ENCODE data around the gene CAMK2D.
"Not testable (repeated sequence)": the region's sequence is repeated elsewhere in the genome, so short reads cannot be mapped to it uniquely, and the experiment has no call there.

DNA sequence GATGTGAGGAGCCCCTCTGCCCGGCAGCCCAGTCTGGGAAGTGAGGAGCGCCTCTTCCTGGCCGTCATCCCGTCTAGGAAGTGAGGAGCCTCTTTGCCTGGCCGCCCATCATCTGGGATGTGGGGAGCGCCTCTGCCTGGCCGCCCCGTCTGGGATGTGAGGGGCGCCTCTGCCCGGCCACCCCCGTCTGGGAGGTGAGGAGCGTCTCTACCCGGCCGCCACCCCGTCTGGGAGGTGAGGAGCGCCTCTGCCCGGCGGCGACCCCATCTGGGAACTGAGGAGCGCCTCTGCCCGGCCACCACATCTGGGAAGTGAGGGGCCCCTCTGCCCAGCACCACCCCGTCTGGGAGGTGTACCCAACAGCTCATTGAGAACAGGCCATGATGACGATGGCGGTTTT, 34.8 kb upstream of the CAMK2D start:
- TF ChIP-seq, protein P1, sequence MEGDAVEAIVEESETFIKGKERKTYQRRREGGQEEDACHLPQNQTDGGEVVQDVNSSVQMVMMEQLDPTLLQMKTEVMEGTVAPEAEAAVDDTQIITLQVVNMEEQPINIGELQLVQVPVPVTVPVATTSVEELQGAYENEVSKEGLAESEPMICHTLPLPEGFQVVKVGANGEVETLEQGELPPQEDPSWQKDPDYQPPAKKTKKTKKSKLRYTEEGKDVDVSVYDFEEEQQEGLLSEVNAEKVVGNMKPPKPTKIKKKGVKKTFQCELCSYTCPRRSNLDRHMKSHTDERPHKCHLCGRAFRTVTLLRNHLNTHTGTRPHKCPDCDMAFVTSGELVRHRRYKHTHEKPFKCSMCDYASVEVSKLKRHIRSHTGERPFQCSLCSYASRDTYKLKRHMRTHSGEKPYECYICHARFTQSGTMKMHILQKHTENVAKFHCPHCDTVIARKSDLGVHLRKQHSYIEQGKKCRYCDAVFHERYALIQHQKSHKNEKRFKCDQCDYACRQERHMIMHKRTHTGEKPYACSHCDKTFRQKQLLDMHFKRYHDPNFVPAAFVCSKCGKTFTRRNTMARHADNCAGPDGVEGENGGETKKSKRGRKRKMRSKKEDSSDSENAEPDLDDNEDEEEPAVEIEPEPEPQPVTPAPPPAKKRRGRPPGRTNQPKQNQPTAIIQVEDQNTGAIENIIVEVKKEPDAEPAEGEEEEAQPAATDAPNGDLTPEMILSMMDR (conservative IDR thresholded peaks at IDR 0.05; ENCODE audit: low read depth in 2 of 2): not testable (repeated sequence)
- not testable (repeated sequence) for TF ChIP-seq EZH2 (IDR thresholded peaks at IDR 0.05; ENCODE audit: low read depth, unreplicated experiment); EZH2phosphoT487 (IDR thresholded peaks at IDR 0.05; ENCODE audit: unreplicated experiment); ZNF462 (CRISPR knock-in tag; IDR thresholded peaks at IDR 0.05); POLR2AphosphoS5 (IDR thresholded peaks at IDR 0.05; ENCODE audit: low read depth); REST (IDR thresholded peaks at IDR 0.05; ENCODE audit: unreplicated experiment); JUNB (IDR thresholded peaks at IDR 0.05; ENCODE audit: unreplicated experiment); ZNF114 (CRISPR knock-in tag; IDR thresholded peaks at IDR 0.05); CREB1 (CRISPR knock-in tag; IDR thresholded peaks at IDR 0.05; ENCODE audit: low read depth); ZNF331 (CRISPR knock-in tag; IDR thresholded peaks at IDR 0.05; ENCODE audit: low read depth); NANOG (IDR thresholded peaks at IDR 0.05; ENCODE audit: borderline replicate concordance)
- TF ChIP-seq, protein P2, sequence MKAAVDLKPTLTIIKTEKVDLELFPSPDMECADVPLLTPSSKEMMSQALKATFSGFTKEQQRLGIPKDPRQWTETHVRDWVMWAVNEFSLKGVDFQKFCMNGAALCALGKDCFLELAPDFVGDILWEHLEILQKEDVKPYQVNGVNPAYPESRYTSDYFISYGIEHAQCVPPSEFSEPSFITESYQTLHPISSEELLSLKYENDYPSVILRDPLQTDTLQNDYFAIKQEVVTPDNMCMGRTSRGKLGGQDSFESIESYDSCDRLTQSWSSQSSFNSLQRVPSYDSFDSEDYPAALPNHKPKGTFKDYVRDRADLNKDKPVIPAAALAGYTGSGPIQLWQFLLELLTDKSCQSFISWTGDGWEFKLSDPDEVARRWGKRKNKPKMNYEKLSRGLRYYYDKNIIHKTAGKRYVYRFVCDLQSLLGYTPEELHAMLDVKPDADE (IDR thresholded peaks at IDR 0.05): not testable (repeated sequence)
